GM23338 (cell line): Measurements from ENCODE around the gene FTO. TPM values are rescaled to one million over a fixed set of nuclear protein-coding genes. Genes with fewer than 3 reads are reported as not detected.

Source experiments
- ATAC-seq: fragments of 200-7000 bp; cut with Tn5 transposase; 3 replicates; pipeline ENCODE4 v1.9.1; 2020
- DNase-seq: peaks from one replicate; pipeline ENCODE4 v3.0.0-alpha.2; 2015; ENCODE audit warnings: low spot score
- H2AFZ ChIP-seq: fragments of 200-600 bp; sonication (generic); 2 replicates; pipeline ENCODE4 v1.8.0; 2016; ENCODE audit warnings: antibody characterized with exemption, mild to moderate bottlenecking, moderate library complexity
- H3F3A ChIP-seq: fragments of 200-600 bp; sonication (generic); replicated peaks from 2 replicates; pipeline ENCODE4 v1.8.0; 2017; ENCODE audit warnings: antibody characterized with exemption, mixed run types, low read depth
- H3K27ac ChIP-seq: fragments of 200-600 bp; sonication (generic); 2 replicates; pipeline ENCODE4 v1.6.1; 2016; ENCODE audit warnings: low read depth
- H3K27me3 ChIP-seq: fragments of 200-600 bp; sonication (generic); 2 replicates; pipeline ENCODE4 v1.8.0; 2016; ENCODE audit warnings: mild to moderate bottlenecking, mixed run types, moderate library complexity; ENCODE audit not compliant: insufficient read depth
- H3K36me3 ChIP-seq: fragments of 200-600 bp; sonication (generic); 2 replicates; pipeline ENCODE4 v1.8.0; 2016; ENCODE audit warnings: mild to moderate bottlenecking; ENCODE audit not compliant: insufficient read depth
- H3K4me1 ChIP-seq: fragments of 200-600 bp; sonication (generic); 2 replicates; pipeline ENCODE4 v1.8.0; 2016; ENCODE audit warnings: mild to moderate bottlenecking, moderate library complexity; ENCODE audit not compliant: insufficient read depth
- H3K4me2 ChIP-seq: fragments of 200-600 bp; sonication (generic); 2 replicates; pipeline ENCODE4 v1.7.1; 2017; ENCODE audit warnings: mixed run types
- H3K4me3 ChIP-seq: fragments of 200-600 bp; sonication (generic); 2 replicates; pipeline ENCODE4 v1.6.1; 2016; ENCODE audit warnings: mixed run types
- H3K79me2 ChIP-seq: fragments of 200-600 bp; sonication (generic); replicated peaks from 2 replicates; pipeline ENCODE4 v1.8.0; 2017; ENCODE audit warnings: mild to moderate bottlenecking; ENCODE audit not compliant: insufficient read depth
- H3K9me2 ChIP-seq: fragments of 200-600 bp; sonication (generic); 2 replicates; pipeline ENCODE4 v1.8.0; 2017; ENCODE audit not compliant: insufficient read depth
- H4K20me1 ChIP-seq: fragments of 200-600 bp; sonication (generic); replicated peaks from 2 replicates; pipeline ENCODE4 v1.8.0; 2017; ENCODE audit warnings: mild to moderate bottlenecking; ENCODE audit not compliant: insufficient read depth
- H3K27ac Mint-ChIP-seq: 2 replicates; pipeline ENCODE4 v1.8.0; 2020; ENCODE audit warnings: inconsistent platforms, mild to moderate bottlenecking, moderate library complexity, mixed read lengths
- H3K27me3 Mint-ChIP-seq: 3 replicates; pipeline ENCODE4 v1.8.0; 2022; ENCODE audit warnings: low read depth, mild to moderate bottlenecking, moderate library complexity, mixed read lengths, inconsistent platforms; ENCODE audit not compliant: insufficient read depth, poor library complexity
- H3K36me3 Mint-ChIP-seq: 3 replicates; pipeline ENCODE4 v1.8.0; 2021; ENCODE audit warnings: low read depth, mild to moderate bottlenecking, inconsistent platforms, moderate library complexity, mixed read lengths
- H3K4me1 Mint-ChIP-seq: 3 replicates; pipeline ENCODE4 v1.8.0; 2020; ENCODE audit warnings: mild to moderate bottlenecking, inconsistent platforms, mixed read lengths
- H3K4me3 Mint-ChIP-seq: 3 replicates; pipeline ENCODE4 v1.8.0; 2021; ENCODE audit warnings: moderate library complexity, mild to moderate bottlenecking, inconsistent platforms, mixed read lengths
- H3K9me3 Mint-ChIP-seq: 3 replicates; pipeline ENCODE4 v1.8.0; 2020; ENCODE audit warnings: moderate library complexity, mild to moderate bottlenecking, inconsistent platforms, mixed read lengths
- CREB1 ChIP-seq: fragments of 250-450 bp; sonication (Bioruptor Pico); IDR thresholded peaks from 2 replicates; pipeline ENCODE4 v1.5.0; 2020; ENCODE audit warnings: low read depth, mild to moderate bottlenecking, moderate library complexity
- CTCF ChIP-seq, 2 experiments: fragments of 200-600 bp in 1 of 2; sonication (generic) in 1 of 2; conservative IDR thresholded peaks; 2 replicates each; pipeline versions ENCODE4 v1.5.1 to v1.6.1; 2016 to 2017; ENCODE audit warnings: antibody characterized with exemption in 2 of 2, low read depth in 2 of 2, mild to moderate bottlenecking in 2 of 2, moderate library complexity in 1 of 2
- ETS1 ChIP-seq: IDR thresholded peaks from 2 replicates; pipeline ENCODE4 v1.6.1; 2016; ENCODE audit warnings: antibody characterized with exemption
- EZH2 ChIP-seq: fragments of 200-600 bp; sonication (generic); IDR thresholded peaks from one replicate; pipeline ENCODE4 v1.8.0; 2017; ENCODE audit warnings: antibody characterized with exemption, mild to moderate bottlenecking, low read depth; ENCODE audit not compliant: unreplicated experiment
- EZH2phosphoT487 ChIP-seq: fragments of 200-600 bp; sonication (generic); IDR thresholded peaks from one replicate; pipeline ENCODE4 v1.8.1; 2018; ENCODE audit warnings: antibody characterized with exemption; ENCODE audit not compliant: unreplicated experiment
- JUNB ChIP-seq: IDR thresholded peaks from one replicate; pipeline ENCODE4 v1.6.1; 2016; ENCODE audit warnings: antibody characterized with exemption; ENCODE audit not compliant: unreplicated experiment
- NANOG ChIP-seq: IDR thresholded peaks from 2 replicates; pipeline ENCODE4 v1.6.1; 2016; ENCODE audit warnings: antibody characterized with exemption, borderline replicate concordance
- POLR2AphosphoS5 ChIP-seq: IDR thresholded peaks from 2 replicates; pipeline ENCODE4 v1.6.1; 2016; ENCODE audit warnings: antibody characterized with exemption, low read depth
- REST ChIP-seq: IDR thresholded peaks from one replicate; pipeline ENCODE4 v1.6.1; 2018; ENCODE audit warnings: antibody characterized with exemption; ENCODE audit not compliant: unreplicated experiment
- STAT1 ChIP-seq: IDR thresholded peaks from one replicate; pipeline ENCODE4 v1.6.1; 2016; ENCODE audit warnings: antibody characterized with exemption; ENCODE audit not compliant: unreplicated experiment
- ZNF114 ChIP-seq: fragments of 250-450 bp; sonication (Bioruptor Pico); IDR thresholded peaks from 2 replicates; pipeline ENCODE4 v1.5.0; 2020; ENCODE audit warnings: mild to moderate bottlenecking, moderate library complexity
- ZNF331 ChIP-seq: fragments of 250-450 bp; sonication (Bioruptor Pico); IDR thresholded peaks from 2 replicates; pipeline ENCODE4 v1.5.0; 2020; ENCODE audit warnings: low read depth, mild to moderate bottlenecking, moderate library complexity
- ZNF462 ChIP-seq: fragments of 250-450 bp; sonication (Bioruptor Pico); IDR thresholded peaks from 2 replicates; pipeline ENCODE4 v1.5.0; 2020; ENCODE audit warnings: mild to moderate bottlenecking, moderate library complexity
- polyA plus RNA-seq: library from polyadenylated mRNA; unstranded; fragments of >200 nt; fragmentation: Nextera tagmentation; extraction: Ambion mirVana; gene quantifications from 2 replicates; pipeline ENCODE4 v1.2.1, GENCODE V29; 2016
- total RNA-seq: library from RNA; depleted of rRNA; stranded (reverse); fragments of >200 nt; shearing (Covaris generic); gene quantifications from 2 replicates; pipeline ENCODE4 v1.2.3, GENCODE V29; 2014

Gene FTO
- total and polyA plus RNA-seq, 2 experiments from 2014 or later, result 17.7 to 69.6 TPM

GRCh38 chr16:53899431-53899830 lies 195.5 kb downstream of the FTO start:
- Mint-ChIP-seq H3K4me3 (no peak overlapping the region), H3K9me3 (no peaks in the 10 kb centered on the region), H3K27me3 (no peaks in the 10 kb centered on the region), H3K36me3 (no peaks in the 10 kb centered on the region), H3K4me1 (peaks cover 6% of the 10 kb centered on the region; the same call in 2 of the 3 replicates), H3K27ac (no peak overlapping the region)
- Histone ChIP-seq H3K4me1 (no peaks in the 10 kb centered on the region; the same call in 1 of the 2 replicates), H3K4me2 (no peak overlapping the region), H3F3A (no peaks in the 10 kb centered on the region), H3K27ac (no peak overlapping the region), H3K9me2 (no peaks in the 10 kb centered on the region), H3K27me3 (no peaks in the 10 kb centered on the region), H3K4me3 (no peak overlapping the region), H3K36me3 (no peaks in the 10 kb centered on the region), H2AFZ (no peak overlapping the region), H3K79me2 (no peaks in the 10 kb centered on the region), H4K20me1 (no peaks in the 10 kb centered on the region)
- TF ChIP-seq CTCF (conservative IDR thresholded peaks at IDR 0.05; ENCODE audit: low read depth in 2 of 2) (no peak), JUNB (no peak), ZNF114 (CRISPR knock-in tag) (no peak), EZH2 (no peak), ZNF331 (CRISPR knock-in tag) (no peak), NANOG (no peak), REST (no peak), EZH2phosphoT487 (no peak), POLR2AphosphoS5 (no peak), STAT1 (no peak), ZNF462 (CRISPR knock-in tag) (no peak), ETS1 (no peak), CREB1 (no peak)
- ATAC-seq (no peak), DNase-seq (no peak)
